ENCODE measurements around the gene PURA.

DNA sequence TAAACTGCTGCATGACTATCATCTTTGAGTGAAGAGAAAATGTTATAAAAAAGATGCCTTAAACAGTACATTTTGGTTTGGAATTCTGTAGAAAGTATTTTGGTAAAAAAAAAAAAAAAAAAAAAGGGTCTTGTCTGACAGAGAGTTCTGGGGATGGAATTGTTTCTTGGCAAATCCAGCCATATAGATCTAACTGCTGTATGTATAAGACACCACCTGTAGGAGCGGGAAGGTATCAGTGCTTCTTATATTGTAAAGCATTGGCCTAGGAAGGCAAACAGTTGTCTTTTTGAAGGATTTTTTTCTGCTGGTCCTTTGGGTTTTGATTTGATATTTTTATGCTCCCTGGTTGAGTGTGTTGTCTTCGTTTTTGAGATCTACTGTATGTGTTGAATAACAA is 2.8 kb downstream of the PURA start:
- TF ChIP-seq, protein P1, sequence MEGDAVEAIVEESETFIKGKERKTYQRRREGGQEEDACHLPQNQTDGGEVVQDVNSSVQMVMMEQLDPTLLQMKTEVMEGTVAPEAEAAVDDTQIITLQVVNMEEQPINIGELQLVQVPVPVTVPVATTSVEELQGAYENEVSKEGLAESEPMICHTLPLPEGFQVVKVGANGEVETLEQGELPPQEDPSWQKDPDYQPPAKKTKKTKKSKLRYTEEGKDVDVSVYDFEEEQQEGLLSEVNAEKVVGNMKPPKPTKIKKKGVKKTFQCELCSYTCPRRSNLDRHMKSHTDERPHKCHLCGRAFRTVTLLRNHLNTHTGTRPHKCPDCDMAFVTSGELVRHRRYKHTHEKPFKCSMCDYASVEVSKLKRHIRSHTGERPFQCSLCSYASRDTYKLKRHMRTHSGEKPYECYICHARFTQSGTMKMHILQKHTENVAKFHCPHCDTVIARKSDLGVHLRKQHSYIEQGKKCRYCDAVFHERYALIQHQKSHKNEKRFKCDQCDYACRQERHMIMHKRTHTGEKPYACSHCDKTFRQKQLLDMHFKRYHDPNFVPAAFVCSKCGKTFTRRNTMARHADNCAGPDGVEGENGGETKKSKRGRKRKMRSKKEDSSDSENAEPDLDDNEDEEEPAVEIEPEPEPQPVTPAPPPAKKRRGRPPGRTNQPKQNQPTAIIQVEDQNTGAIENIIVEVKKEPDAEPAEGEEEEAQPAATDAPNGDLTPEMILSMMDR (IDR thresholded peaks at IDR 0.05) = no peak
- TF ChIP-seq POLR2A (IDR thresholded peaks at IDR 0.05) = no peak

Measured in body of pancreas (tissue), 4 donors.